Stimulated activated CD4-positive, alpha-beta T cell treated with anti-CD3 and anti-CD28 coated beads, Interleukin-1b, Interleukin-23, amount 100 ng/mL, for 48 hours (primary cell): Measurements from ENCODE around the gene IMMP2L.

Experiments
- DNase-seq: peaks from one replicate; pipeline ENCODE4 v3.0.0-alpha.2; 2020

Gene IMMP2L

DNA sequence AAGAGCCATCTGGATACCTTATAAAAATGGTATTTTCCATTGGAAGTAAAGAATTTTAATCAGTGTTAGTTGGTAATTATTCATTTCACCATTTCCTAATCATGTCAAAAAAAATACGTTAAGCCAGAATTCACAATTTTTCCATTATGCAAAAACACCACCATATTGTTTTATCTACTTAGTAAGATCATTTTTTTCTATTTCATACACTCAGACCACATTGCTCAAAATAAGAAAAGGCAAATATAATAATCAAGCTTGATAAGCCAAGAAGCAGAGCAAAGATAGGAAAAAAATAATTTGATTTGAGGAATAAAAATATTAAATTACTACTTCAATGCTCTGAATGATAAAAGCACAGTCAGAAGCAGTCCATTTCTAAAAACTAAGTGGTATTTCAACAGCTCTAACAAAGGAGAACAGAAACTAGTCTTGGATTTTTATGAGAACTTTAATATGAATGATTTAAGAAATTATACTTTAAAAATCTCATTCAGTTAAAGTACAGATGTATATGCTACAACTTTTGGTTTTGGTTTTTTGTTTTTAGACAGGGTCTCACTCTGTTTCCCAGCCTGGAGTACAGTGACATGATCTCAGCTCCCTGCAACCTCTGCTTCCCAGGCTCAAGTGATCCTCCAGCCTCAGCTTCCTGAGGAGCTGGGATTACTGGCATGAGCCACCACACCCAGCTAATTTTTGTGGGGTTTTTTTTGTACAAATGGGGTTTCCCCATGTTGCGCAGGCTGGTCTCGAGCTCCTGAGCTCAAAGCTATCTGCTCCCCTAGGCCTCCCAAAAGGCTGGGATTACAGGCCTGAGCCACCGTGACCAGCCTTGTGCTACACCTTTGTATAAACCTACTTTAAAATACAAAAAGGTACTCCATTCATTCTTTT is 424.7 kb downstream of the IMMP2L start:
- DNase-seq = peak; percentile 51

DNA sequence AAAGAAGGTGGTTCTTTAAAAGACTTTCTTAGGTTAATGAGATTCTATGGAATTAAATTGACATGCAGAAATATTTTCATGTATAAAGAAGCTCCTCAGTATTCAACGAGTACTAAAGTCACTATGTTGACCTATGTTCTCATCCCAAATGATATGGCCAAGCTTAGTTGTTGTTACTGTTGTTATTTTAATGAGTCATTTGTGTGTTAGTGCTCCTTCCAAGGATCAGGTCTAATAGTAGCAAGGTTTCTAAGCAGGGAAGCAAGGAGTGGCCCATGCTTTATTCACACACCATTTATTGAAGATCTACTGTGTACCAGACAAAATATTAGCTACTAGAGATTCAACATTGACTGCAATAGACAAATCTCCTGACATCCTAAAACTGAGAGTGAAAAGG is 429.5 kb downstream of the IMMP2L start:
- no peak for DNase-seq

DNA sequence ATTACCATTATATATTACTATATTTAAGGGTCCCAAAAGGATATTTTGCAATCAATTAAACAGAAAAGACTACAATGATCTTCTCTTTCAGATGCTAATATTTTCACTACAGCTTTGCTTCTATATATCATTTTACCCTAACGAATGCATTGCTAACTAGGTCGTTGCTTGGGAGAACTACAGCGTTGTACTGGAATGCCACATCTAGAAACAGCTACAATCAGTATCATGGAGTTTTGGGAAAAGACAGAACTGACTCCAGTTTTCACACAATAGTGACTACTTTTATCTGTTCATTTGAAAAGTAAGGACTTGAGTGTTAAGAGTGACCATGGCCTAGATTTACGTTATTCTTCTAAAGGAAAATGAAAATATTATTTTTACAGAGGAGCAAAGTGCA is 432.9 kb downstream of the IMMP2L start:
- DNase-seq = no peak

DNA sequence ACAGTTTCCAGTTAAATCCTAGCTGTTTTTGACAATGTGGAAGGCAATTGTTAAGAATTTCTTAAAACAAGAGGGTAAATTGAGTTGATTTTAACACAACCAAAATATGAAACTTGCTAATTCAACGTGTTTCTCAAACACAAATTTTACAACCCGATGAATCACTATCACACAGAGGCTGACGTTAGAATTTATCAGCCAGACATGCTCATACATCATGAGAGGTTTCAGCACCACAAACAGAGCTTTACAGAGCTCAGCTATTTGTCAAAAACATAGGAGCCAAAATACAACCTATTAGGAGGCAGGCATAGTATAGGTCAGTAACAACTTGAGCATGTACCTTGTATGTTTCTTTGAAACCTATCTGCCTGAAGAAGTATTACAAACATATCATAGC is 435.3 kb downstream of the IMMP2L start:
- no peak for DNase-seq

DNA sequence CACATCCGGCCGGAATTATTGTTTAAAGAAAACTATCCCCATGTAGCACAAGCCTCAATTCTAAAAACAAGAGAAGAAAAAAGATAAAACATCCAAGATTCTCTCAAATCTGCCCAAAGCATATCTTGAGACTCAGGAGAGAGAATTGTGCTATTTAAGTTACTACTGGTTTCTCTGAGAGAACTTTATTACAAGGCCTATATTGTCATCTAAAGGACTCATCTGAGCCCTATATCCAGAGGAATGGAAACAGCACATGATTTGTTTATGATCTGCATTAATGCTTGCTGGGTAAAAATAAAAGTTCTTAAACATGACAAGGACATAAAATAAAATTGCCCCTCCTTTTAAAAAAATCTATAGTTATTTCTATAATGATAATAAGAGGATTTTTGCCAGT is 446.3 kb downstream of the IMMP2L start:
- no peak for DNase-seq

DNA sequence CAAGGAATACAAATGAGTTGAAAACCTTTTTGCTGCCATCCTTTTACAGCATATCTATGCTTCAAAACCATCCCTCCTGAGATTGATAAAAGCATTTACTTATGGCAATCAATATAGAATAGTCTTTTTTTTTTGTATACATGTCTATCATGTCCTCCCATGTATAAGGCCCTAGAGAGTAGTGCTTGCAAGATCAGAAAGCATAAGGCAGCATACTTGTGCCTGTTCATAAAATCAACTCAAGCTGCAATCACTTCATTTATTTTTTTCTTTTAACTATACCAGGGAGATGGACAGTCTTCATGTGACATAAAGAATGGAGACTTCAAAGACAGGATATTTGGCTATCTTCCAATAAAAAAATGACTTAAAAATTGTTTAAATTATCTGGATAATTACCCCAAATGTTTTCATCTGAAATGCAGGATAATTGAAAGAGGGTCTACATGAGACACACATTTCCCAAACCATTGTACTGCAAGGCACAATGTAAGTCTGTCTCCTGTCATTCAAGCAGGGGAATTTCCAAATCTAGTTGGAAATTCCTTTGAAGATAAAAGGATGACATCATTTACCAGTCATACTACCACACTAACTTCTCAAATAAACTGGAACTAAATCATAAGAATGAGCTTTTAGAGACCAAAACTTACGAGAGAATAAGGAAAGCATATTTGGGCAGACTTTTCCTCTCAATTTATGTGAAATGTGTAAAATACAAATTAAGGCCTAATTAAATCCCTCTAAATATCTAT is 448.9 kb downstream of the IMMP2L start:
- no peak for DNase-seq

DNA sequence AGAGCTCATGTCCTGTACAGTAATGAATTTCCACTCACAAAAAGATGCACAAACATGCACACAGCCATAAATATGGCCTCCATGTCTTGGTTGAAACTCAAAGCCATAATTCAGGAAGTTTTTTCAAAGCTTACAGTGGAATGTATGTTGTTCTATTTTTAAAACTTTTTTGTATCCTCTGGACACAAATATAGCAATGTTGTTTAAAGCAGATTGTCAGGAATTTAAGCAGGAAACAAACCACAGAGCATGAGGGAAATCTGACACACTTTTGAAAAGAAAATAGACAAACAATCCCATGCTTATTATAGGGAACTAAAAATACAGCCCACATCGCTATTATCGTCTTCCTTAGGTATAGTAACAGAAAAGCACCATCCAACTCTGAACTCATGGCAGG is 449.9 kb downstream of the IMMP2L start:
- no peak for DNase-seq

DNA sequence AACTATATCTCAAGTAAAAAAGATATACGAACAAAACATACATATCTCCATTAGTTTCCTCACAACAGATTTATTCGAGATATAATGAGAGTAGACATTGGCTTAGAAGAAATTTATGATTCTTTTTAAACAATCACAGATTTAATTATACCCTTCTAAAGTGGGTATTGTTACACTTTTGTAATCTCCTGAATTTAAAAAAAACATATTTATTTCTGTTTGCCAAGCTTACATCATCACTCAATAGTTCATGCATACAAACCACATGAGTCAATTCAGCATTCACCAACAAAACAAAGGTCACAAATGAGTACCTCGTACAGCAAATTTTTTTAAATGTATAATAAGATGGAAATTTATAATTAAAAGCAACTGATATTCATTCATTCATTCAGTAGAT is 453.8 kb downstream of the IMMP2L start:
- no peak for DNase-seq

DNA sequence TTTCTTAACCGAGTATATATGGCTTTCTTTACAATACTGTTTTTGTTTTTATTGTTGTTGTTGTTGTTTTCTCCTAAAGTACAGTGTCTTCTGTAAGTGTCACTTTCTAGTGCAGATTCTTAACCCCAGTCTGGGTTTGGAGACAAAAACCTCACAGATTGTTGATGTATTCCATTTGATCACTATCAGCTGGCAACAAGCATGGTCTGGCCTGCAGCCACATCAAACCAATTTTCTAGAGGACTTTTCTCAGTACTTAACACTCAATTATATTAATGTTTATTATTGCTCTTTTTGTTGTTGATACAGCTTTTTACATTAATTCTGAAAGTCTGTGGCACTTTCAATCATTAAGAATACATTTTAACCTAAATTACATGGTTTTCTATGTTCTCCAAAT is 454.3 kb downstream of the IMMP2L start:
- no peak for DNase-seq

DNA sequence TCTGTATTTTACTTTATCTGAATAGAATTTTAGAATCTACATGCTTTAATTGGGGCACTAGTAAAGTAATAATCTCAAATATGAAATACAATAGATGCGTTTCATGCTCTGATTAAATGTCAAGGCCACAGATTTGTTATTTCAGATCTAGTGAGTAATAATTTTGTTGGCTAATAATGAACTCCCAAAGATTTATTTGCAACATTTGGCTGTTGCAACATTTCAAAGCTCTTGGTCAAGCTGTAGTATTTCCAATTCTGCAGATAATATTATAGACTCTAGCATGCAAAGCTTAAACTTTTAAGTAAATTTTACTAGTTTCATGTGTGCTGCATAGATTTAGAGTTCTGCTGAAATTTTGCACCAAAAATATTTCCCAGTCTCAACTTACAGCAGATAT is 454.7 kb downstream of the IMMP2L start:
- no peak for DNase-seq

DNA sequence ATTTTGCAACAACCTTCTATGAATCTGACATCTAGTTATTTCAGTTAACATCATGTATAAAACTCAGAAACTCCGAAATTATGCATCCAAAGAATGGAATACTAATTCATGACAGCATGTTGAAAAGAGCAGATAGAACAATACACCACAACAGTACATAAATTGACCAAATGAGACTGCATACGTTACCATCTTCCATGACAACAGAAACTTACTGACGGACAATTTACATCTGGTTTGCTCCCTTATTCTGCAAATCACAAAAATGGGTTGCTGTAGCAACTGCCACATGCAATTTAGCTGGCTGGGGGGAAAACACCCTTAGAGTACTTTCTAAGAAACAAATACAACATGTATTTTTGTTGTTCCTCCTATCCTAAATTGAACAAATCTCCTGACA is 457.0 kb downstream of the IMMP2L start:
- no peak for DNase-seq

DNA sequence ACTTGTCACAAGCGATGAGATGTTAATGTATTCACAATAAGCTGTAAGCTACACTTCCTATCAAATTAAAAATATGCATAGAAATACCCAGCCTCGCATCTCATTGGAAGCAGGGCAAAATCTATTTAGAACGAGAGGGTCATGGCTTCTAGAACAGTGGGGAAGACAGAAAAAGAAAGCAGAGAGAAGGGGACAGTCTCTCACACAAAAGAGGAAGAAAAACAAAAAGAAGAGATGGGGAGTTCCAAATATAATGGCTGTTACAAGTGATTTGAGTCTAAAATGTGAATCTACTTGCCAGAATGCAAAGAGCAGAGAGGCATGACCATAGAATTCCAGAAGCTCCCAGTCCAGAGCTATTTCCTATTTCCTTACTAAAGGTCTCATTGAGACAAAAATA is 457.6 kb downstream of the IMMP2L start:
- DNase-seq = no peak

DNA sequence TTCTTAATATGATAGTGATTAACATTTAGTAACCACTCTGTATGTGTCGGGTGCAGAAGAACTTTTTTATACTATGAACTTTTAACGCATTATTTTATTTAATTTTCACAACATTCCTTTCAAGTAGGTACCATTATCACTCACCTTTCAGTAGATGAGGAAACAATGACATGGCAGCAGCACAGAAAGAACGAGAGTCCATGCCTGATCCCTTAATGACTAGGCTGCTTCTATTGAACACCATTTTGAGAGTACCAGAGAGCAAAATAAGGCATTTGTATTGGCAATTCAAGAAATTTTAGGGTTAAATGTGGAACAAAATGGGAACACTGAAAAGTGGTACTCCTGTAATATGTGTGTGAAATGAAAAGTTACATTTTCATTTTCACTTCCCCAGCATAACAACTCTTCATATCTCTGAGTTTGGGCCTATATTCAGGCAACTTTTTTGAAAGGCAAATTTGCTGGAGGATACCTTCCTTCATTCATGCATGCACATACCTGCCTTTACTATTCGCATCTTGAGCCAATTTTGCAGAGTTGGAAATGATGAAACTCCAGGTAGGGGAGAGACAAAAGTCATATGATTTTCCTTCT is 458.5 kb downstream of the IMMP2L start:
- DNase-seq = peak; percentile 14

DNA sequence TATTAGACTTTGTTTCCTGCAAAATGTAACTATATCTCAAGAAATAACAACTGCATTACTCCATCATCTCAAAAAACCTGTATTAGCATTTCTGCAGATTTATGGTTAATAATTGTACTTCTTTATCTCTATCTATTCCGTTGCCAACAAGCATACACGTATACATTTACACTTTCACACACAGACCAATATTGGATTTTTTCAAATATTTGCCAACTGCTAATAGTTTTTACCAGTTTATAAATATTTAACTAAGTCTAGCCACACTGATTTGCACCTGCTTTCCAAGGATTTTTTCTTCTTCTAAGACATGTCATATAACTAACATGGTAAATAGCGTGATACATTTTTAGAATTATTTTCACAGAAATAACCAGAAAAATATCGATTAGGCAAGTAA is 459.2 kb downstream of the IMMP2L start:
- no peak for DNase-seq

DNA sequence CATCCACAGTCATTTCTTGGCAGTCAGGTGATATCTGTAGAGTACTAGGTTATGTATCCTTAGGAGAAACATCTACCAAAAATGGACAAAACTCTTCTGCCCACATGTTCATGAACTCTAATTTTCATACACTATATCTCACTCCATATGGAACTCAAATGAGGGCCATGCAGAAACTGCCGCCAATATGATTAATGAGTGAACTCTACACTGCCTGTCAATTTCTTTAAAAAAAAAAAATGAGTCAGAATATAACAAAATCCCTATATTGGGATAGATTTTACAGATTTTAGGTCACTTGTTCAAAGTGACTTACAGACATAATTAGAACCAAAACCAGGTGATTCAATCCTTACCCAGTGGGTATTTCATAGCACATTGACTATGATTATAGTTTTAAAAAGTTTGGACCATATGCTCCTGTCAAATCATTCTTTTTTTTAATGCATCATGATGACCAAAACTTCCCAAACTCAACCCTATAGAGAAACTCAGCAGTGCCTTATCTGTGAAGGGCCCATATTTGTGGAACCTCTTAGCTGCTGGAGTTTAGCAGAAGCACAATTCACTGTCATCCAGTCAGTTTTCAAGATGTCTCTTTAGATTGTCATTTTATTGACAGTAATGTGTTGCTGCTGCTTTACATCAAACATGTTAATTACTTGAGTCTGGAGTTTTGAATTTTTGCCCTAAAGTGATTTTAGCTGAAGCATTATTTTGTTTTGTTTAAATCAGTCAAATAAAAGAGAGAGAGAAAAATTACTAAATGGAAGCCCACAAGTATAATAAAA is 460.2 kb downstream of the IMMP2L start:
- no peak for DNase-seq

DNA sequence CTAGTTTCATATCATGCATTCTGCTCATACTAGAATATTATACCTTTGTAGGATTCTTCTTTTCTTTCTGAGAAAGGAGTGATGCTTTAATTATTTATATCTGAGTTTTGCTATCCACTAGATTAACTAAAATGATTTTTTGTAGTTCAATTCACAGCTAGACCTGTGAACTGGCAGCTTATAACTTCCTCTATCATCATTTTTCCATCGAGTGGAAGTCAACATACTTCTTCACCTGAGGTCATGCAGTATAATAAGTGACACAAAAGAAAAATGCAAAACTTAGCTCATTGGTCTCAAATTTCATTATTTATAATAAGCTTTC is 463.4 kb downstream of the IMMP2L start:
- DNase-seq = no peak

DNA sequence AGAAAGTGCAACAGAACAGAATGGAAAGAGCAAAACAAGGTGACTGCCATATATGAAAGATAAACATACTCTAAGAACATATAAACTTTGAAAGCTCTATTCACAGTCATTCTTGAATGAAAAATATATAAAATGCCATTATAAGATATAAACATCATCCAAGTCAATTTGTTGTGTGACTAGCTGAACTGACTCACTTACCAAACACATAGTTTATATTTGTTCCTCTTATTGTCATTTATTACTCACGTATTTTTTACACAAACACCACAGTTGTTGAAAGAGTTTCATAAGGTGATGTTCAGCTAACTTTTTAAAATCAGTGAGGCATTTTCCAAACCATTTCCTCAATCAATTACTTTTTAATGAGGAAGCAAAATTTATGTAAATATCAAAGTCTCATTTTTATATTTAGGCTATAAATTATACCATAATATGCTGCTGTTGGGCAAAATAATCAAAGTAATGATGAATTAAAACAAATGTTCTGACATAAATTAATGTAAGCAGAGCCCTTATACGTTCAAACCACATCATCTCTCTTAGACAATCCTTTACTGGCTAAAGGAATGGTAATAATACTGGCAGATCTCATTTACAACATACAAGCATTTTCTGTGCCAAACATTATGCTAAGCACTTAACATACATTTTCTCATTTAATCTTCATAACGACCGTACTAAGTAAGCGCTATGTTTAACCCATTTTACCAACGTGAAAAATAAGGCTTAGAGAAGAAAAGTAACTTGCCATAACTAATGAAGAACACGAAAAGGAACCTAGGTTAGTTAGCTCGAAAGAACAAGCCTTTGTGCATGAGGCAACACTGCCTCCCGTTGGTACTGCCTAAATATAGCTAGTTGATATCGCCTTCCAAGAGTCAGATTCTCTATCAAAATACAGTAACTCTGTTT is 464.0 kb downstream of the IMMP2L start:
- peak; percentile 44 for DNase-seq

DNA sequence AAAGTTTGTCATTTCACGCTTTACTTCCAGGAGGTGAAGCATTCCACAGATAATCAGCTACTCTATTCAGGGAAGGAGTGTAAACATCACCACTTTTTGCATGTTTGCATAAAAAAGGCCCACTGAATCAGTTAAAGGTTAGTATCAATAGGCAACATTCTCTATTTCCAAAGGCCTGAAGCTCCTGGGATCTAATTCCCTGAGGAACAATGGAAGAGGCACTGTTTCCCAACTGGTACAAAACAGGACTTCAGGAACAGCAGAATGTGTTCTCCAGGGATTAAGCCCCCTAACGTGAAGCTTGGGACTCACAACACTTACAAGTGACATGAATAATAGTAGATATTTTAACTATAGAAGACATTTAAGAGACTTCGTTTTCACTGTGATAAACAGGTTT is 465.3 kb downstream of the IMMP2L start:
- DNase-seq = no peak

DNA sequence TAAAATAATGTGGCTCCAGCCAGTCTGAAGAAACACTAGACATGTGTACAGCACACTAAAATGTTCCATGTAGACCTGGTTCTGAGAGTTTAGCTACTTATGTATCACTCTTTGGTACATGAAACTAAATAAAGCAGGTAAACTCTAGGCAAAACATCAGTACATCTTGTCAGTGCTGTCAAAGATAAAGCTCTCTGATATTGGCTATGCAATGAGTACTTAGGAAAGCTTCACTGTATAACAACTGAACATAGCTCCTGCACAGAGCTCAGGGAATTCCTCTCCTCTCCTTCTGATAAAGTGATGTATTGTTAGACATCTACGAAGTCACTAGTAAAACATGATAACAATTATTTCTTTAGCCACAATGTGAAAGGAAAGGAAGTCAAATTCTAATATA is 467.9 kb downstream of the IMMP2L start:
- DNase-seq = no peak

DNA sequence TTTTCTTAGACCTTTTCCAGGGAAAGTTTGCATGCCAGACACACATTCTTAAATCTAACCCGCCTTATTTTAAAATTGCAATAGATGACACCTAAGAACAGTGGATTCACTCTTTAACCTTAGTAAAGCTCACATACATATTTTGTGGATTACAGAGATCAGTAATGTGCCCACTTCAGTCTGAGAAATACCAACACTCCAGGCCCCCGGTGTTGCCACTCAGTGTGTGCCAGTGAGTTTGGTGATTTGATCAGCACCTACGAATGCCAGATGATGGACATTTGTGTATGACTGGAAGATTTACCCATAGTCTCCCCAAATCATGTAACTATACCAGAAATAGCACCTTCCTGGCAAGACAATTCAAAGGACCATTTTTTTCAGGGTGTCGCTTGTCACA is 468.8 kb downstream of the IMMP2L start:
- DNase-seq = no peak

DNA sequence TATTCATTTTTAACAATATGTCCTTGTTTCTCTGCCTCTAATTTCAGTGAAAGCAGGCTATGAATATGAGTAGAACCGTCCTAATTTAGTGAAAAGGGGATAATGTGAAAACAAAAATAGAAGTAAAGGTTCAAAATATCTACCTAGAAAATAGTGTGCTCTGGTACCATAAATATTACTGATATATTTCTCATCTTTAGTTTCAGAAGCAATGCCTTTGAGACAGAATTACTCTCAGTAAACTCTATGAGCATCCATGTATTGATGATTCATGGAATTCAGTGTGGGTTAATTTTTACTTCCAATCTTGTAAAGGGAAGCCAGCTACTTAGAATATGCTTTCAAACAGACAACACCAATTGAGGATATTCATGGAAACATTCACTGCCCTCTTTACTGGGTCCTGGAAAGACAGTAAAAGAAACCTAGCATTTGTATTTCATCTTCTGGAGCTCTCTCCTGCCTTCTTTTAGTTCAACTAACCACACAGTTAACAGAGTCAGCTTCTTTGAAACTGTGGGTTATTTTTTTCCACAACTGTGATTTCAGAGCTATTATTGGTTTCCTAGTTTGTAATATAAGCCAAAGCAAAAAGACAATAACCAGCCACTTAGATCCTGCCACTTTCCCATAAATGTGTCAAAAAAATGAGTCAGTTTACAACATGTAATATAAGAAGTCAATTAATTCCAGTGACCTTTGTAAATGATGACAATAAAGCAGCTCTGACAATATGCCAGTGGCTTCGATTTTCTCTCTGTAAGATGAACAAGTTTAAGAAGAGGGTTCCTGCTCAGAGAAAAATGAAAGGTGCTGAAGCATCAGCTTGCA is 469.7 kb downstream of the IMMP2L start:
- no peak for DNase-seq
